Measurements from ENCODE around the gene POR.
"Not testable (repeated sequence)": the region's sequence is repeated elsewhere in the genome, so short reads cannot be mapped to it uniquely, and the experiment has no call there.

DNA sequence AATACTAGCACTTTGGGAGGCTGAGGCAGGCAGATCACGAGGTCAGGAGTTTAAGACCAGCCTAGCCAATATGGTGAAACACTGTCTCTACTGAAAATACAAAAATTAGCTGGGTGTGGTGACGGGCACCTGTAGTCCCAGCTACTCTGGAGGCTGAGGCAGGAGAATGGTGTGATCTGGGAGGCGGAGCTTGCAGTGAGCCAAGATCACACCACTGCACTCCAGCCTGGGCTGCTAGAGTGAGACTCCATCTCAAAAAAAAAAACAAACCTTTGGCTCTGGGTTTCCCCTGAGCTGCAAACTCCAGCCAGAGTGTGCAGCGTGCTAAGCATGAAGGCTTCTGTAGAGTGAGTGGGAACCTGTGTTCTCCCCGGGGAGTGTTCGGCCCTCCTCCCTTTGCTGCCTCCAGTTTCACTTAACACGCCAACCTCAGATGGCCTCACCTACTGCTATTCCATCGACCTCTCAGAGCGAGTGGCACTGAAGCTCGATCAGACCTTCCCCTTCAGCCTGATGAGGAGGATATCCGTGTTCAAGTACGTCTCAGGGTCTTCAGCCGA lies 31.6 kb upstream of the POR start:
- TF ChIP-seq, protein P1, sequence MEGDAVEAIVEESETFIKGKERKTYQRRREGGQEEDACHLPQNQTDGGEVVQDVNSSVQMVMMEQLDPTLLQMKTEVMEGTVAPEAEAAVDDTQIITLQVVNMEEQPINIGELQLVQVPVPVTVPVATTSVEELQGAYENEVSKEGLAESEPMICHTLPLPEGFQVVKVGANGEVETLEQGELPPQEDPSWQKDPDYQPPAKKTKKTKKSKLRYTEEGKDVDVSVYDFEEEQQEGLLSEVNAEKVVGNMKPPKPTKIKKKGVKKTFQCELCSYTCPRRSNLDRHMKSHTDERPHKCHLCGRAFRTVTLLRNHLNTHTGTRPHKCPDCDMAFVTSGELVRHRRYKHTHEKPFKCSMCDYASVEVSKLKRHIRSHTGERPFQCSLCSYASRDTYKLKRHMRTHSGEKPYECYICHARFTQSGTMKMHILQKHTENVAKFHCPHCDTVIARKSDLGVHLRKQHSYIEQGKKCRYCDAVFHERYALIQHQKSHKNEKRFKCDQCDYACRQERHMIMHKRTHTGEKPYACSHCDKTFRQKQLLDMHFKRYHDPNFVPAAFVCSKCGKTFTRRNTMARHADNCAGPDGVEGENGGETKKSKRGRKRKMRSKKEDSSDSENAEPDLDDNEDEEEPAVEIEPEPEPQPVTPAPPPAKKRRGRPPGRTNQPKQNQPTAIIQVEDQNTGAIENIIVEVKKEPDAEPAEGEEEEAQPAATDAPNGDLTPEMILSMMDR (conservative IDR thresholded peaks at IDR 0.05; ENCODE audit: low read length): not testable (repeated sequence)
- TF ChIP-seq EZH2phosphoT487 (IDR thresholded peaks at IDR 0.05; ENCODE audit: borderline replicate concordance): not testable (repeated sequence)

Data from Loucy (cell line).